GM19351 (cell line): ENCODE results near the gene USP31.
"Not testable (repeated sequence)": the region's sequence is repeated elsewhere in the genome, so short reads cannot be mapped to it uniquely, and the experiment has no call there.

Experiments used
- ATAC-seq: cut with Tn5 transposase; IDR thresholded peaks from one replicate; pipeline ENCODE4 v1.9.1; 2021; ENCODE audit warnings: mild to moderate bottlenecking, moderate library complexity; ENCODE audit not compliant: unreplicated experiment

The USP31 gene

GRCh38 chr16:23104032-23104955 is 45.0 kb downstream of the USP31 start:
- ATAC-seq, result no peak

- ATAC-seq, result no peak
Observed at GRCh38 chr16:23103603-23104002, 45.6 kb downstream of the USP31 start.

- no peak for ATAC-seq
Observed at GRCh38 chr16:23101012-23101550, 48.2 kb downstream of the USP31 start.

- ATAC-seq, result not testable (repeated sequence)
Observed at GRCh38 chr16:23096450-23096849, 52.8 kb downstream of the USP31 start.

GRCh38 chr16:23094136-23094535 is 55.1 kb downstream of the USP31 start:
- not testable (repeated sequence) for ATAC-seq

- ATAC-seq, result no peak
Observed at GRCh38 chr16:23092801-23093117, 56.5 kb downstream of the USP31 start.

GRCh38 chr16:23092072-23092800 is 57.0 kb downstream of the USP31 start:
- no peak for ATAC-seq

- ATAC-seq, result no peak
Observed at GRCh38 chr16:23089111-23089510, 60.1 kb downstream of the USP31 start.

- ATAC-seq, result no peak
Observed at GRCh38 chr16:23088018-23088417, 61.2 kb downstream of the USP31 start.

GRCh38 chr16:23085949-23086348 is 63.3 kb downstream of the USP31 start:
- ATAC-seq, result no peak

- no peak for ATAC-seq
Observed at GRCh38 chr16:23082161-23082788, 67.0 kb downstream of the USP31 start.

- ATAC-seq, result no peak
Observed at GRCh38 chr16:23081675-23082119, 67.6 kb downstream of the USP31 start.

GRCh38 chr16:23080747-23081146 is 68.5 kb downstream of the USP31 start:
- no peak for ATAC-seq

- no peak for ATAC-seq
Observed at GRCh38 chr16:23080329-23080728, 68.9 kb downstream of the USP31 start.

- ATAC-seq, result no peak
Observed at GRCh38 chr16:23079675-23080301, 69.5 kb downstream of the USP31 start.

- ATAC-seq, result no peak
Observed at GRCh38 chr16:23074423-23074822, 74.8 kb downstream of the USP31 start.

- ATAC-seq, result no peak
Observed at GRCh38 chr16:23072769-23073549, 76.3 kb downstream of the USP31 start.

GRCh38 chr16:23072084-23072599 is 77.1 kb downstream of the USP31 start:
- no peak for ATAC-seq

- no peak for ATAC-seq
Observed at GRCh38 chr16:23071196-23072083, 77.8 kb downstream of the USP31 start.
